ENCODE results near the gene PCGF3. TPM values are rescaled to one million over a fixed set of nuclear protein-coding genes. Genes with fewer than 3 reads are reported as not detected.

PCGF3 gene
- total and polyA plus RNA-seq, 12 donors = 17.5 to 50.8 (median 21.9) TPM

DNA sequence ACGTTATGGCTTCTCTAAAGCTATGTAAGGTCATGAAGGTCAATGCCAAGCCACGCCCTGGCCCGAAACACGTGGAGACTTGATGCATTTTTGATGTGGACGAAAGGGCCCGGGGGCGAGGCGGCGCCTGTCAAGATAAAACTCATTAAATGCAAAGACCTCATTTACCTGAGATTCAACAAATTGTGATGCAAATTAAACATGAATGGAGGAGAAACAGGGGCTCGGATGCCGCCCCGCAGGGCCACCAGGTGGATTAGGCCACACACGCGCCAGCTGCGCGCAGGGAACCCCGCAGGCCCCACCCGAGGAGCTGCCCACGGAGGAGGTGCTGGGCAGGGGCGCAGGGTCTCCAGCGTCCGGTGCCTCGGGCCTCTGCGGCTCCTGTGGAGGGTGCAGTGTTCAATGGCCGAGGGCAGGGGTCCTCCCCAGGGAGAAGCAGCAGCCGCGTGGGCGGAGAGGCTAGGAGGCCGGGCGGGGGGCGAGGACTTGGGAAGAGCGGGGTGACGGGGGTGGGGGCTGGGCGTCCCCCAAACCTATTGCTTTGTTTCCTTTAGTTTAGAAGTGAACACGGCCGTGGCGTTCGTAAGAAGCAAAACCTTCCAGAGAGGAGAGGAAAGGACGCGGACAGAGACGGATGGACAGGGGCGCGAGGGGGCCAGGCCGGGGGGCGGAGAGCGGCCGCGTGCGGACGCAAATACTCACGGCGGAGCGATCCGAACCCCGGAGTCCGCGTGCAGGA lies 79.9 kb downstream of the PCGF3 start:
- intact Hi-C loops (cut with DNase I) = loop anchor here in 1 of 10 donors (10.0 kb wide), 1 partner anchor 149 kb away; the partner anchor contains the start of genes GAK and TMEM175

DNA sequence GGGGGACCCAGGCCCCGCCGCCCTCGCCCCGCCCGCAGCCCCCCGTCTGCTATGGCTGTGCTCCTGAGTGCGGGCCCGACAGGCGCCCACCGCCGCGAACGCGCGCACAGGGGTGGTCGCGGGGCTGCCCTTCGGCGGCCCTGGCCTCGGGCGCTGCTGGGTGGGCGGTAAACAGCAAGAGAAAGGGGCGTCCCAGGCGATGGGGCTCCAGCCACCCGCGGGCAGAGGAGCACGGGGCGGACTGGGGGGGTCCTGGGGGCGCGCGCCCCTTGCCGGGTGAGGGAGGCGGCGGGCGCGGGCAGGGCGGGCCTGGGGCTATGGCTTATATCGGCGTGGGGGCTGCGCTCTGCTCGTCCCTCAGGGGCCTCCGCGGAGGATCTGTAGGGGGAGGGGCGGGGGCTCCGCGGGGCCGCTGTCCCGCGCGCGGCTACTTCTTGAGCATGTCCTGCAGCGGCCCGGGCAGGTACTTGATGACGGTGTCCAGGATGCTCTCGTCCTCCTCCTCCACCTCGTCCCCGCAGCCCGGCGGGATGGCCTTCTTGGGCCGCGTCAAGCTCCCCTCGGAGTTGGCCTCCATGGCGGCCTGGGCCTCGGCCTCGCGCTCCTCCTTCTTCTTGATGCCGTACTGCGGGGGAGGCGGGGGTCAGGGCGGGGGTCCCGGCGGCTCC lies 80.6 kb downstream of the PCGF3 start:
- H3K27me3 ChIP-seq = peaks cover 5 to 58% (median 41%) of the 10 kb centered on the region in 7 donors
- peaks cover 9 to 52% (median 35%) of the 10 kb centered on the region in 9 donors for H3K4me1 ChIP-seq
- TF ChIP-seq, protein P1, sequence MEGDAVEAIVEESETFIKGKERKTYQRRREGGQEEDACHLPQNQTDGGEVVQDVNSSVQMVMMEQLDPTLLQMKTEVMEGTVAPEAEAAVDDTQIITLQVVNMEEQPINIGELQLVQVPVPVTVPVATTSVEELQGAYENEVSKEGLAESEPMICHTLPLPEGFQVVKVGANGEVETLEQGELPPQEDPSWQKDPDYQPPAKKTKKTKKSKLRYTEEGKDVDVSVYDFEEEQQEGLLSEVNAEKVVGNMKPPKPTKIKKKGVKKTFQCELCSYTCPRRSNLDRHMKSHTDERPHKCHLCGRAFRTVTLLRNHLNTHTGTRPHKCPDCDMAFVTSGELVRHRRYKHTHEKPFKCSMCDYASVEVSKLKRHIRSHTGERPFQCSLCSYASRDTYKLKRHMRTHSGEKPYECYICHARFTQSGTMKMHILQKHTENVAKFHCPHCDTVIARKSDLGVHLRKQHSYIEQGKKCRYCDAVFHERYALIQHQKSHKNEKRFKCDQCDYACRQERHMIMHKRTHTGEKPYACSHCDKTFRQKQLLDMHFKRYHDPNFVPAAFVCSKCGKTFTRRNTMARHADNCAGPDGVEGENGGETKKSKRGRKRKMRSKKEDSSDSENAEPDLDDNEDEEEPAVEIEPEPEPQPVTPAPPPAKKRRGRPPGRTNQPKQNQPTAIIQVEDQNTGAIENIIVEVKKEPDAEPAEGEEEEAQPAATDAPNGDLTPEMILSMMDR (IDR thresholded peaks at IDR 0.05) = no peak
- H3K9me3 ChIP-seq = no peaks in the 10 kb centered on the region
- peak overlapping the region; percentile 26 to 59 (median 48) for H3K4me3 ChIP-seq
- intact Hi-C loops (cut with DNase I) = loop anchor here in 1 of 10 donors (10.0 kb wide), 1 partner anchor 149 kb away; the partner anchor contains the start of genes GAK and TMEM175
- ATAC-seq (no peak), DNase-seq (no peak)
- H3K27ac ChIP-seq = peak overlapping the region; percentile 39 to 85 (median 64)
- 2 to 4% methylated on average over 45 to 72 of the region's 72 CpGs for WGBS, 2 donors
- no peaks in the 10 kb centered on the region for H3K36me3 ChIP-seq

More for the DNA sequence above, 79.9 kb downstream of the PCGF3 start:
- H3K4me1 ChIP-seq = peaks cover 11 to 57% (median 39%) of the 10 kb centered on the region in 9 donors
- H3K27me3 ChIP-seq = peaks cover 4 to 53% (median 38%) of the 10 kb centered on the region in 7 donors
- ATAC-seq = no peak
- H3K36me3 ChIP-seq = peaks cover 0 to under 1% (median 0%) of the 10 kb centered on the region in 9 donors
- peak overlapping the region in 7 of 10 donors; percentile 60 to 85 (median 77) for H3K27ac ChIP-seq
- 18% methylated on average over 53 to 57 of the region's 57 CpGs for WGBS, 2 donors
- peak overlapping the region; percentile 26 to 59 (median 48) for H3K4me3 ChIP-seq
- DNase-seq = no peak
- TF ChIP-seq, protein P1 (IDR thresholded peaks at IDR 0.05) = no peak
- H3K9me3 ChIP-seq = no peaks in the 10 kb centered on the region

DNA sequence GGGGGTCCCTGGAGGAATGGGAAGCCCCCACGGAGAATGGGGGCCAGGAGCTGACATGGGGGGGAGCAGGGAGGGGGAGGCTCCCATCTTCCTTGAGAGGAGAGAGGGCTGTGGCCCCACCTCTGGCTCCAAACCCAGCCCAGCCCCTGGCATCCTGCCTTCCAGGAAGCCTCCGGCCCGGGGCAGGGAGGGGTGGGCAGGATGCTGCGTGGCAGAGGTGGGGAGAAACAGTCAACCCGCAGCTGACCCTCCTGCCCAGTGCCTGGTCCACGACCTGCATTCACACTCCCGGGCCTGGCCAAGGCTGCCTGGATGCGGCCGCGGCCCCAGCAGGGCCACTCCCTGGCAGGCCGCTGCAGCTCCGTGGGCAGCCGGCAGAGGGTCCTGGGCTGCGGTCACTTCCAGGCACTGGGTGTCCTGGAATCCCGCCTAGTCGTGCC lies 81.2 kb downstream of the PCGF3 start:
- Histone ChIP-seq H3K36me3 (no peaks in the 10 kb centered on the region), H3K9me3 (no peaks in the 10 kb centered on the region), H3K27ac (peak overlapping the region; percentile 39 to 85 (median 64)), H3K27me3 (peaks cover 12 to 65% (median 48%) of the 10 kb centered on the region in 7 donors), H3K4me3 (peak overlapping the region in 9 of 10 donors; percentile 26 to 59 (median 50)), H3K4me1 (peaks cover 9 to 53% (median 36%) of the 10 kb centered on the region in 9 donors)
- TF ChIP-seq, protein P1 (IDR thresholded peaks at IDR 0.05) = peak in 5 of 9 donors; percentile 3 to 40 (median 27)
- ATAC-seq (peak in 4 of 8 donors; percentile 5 to 16 (median 9)), DNase-seq (peak; percentile 56 to 63)
- WGBS, 2 donors = 32 to 35% methylated on average over 16 of the region's 16 CpGs
- intact Hi-C loops (cut with DNase I) = loop anchor here in 1 of 10 donors (10.0 kb wide), 1 partner anchor 148 kb away; the partner anchor contains the start of genes GAK and TMEM175

DNA sequence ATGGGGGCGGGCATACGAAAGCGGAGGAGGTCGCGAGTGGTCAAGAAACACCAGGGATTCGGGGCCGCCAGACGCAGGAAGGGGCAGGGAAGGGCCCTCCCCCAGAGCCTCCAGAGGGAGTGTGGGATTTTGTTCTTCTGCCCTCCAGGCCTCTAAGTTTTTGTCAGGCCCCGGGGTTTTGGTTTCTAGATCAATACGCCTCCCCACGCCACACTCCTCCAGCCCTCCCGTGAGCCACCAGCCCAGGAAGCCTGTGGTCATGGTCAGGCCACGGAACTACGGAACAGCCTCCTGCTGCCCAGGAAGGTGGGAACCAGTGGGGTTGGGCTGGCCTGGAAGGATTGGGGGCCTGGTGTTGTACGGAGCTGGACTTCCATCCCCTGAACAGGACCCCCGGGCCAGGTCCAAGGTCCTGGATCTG lies 81.9 kb downstream of the PCGF3 start:
- ATAC-seq (peak in 1 of 8 donors; percentile 5), DNase-seq (no peak)
- TF ChIP-seq, protein P1 (IDR thresholded peaks at IDR 0.05) = no peak
- no peaks in the 10 kb centered on the region for H3K9me3 ChIP-seq
- intact Hi-C loops (cut with DNase I) = loop anchor here in 1 of 10 donors (10.0 kb wide), 1 partner anchor 147 kb away; the partner anchor contains the start of genes GAK and TMEM175
- no peaks in the 10 kb centered on the region for H3K36me3 ChIP-seq
- peak overlapping the region in 5 of 10 donors; percentile 61 to 85 (median 78) for H3K27ac ChIP-seq
- H3K4me1 ChIP-seq = peaks cover 9 to 54% (median 37%) of the 10 kb centered on the region in 9 donors
- WGBS, 2 donors = 67 to 81% methylated on average over 16 of the region's 16 CpGs
- H3K4me3 ChIP-seq = peak overlapping the region in 4 of 10 donors; percentile 20 to 59 (median 56)
- H3K27me3 ChIP-seq = peaks cover 19 to 72% (median 55%) of the 10 kb centered on the region in 7 donors
